Bronchial epithelial cell (primary cell): ENCODE data around the gene SLC6A18. TPM values are rescaled to one million over a fixed set of nuclear protein-coding genes. Genes with fewer than 3 reads are reported as not detected.
"Not testable (repeated sequence)": the region's sequence is repeated elsewhere in the genome, so short reads cannot be mapped to it uniquely, and the experiment has no call there.

Source experiments
- DNase-seq: peaks from one replicate; pipeline ENCODE4 v3.0.0-alpha.2; 2010; ENCODE audit warnings: low read depth
- FAIRE-seq: peaks from 2 replicates; lab custom pipeline; 2011; peaks lifted over from hg19 to GRCh38; lab: Jason Lieb, UNC
- H3K27me3 ChIP-seq: 2 replicates; pipeline ENCODE4 v1.5.1; 2011; ENCODE audit warnings: low read length; ENCODE audit not compliant: control insufficient read depth, insufficient read depth
- H3K36me3 ChIP-seq: 2 replicates; pipeline ENCODE4 v1.5.1; 2011; ENCODE audit warnings: low read length; ENCODE audit not compliant: control insufficient read depth, insufficient read depth
- H3K4me3 ChIP-seq: 2 replicates; pipeline ENCODE4 v1.5.1; 2011; ENCODE audit warnings: mild to moderate bottlenecking, low read depth, low read length, control low read depth
- CTCF ChIP-seq: IDR thresholded peaks from 2 replicates; pipeline ENCODE4 v1.5.1; 2011; ENCODE audit warnings: mild to moderate bottlenecking, moderate library complexity, low read length, control low read depth, inconsistent platforms; ENCODE audit not compliant: insufficient read depth, severe bottlenecking
- total RNA-seq: library from RNA; depleted of rRNA; stranded (reverse); fragments of >200 nt; gene quantifications from 2 replicates; pipeline ENCODE4 v1.2.1, GENCODE V29; 2014

Gene SLC6A18
- total RNA-seq, 1 donor from 2014 or later = not detected

- H3K36me3 ChIP-seq = no peaks in the 10 kb centered on the region
- H3K4me3 ChIP-seq = no peak overlapping the region
- no peaks in the 10 kb centered on the region for H3K27me3 ChIP-seq
- no peak for FAIRE-seq
- TF ChIP-seq CTCF = no peak
- peak; percentile 63 for DNase-seq
Measured at GRCh38 chr5:1282131-1282992, 57.2 kb downstream of the SLC6A18 start.

- H3K4me3 ChIP-seq, H3K27me3 ChIP-seq, FAIRE-seq, DNase-seq, H3K36me3 ChIP-seq: not testable (repeated sequence)
Measured at GRCh38 chr5:1282993-1283728, 58.0 kb downstream of the SLC6A18 start.

GRCh38 chr5:1283729-1284041 is 58.5 kb downstream of the SLC6A18 start:
- not testable (repeated sequence) for H3K36me3 ChIP-seq, FAIRE-seq, H3K27me3 ChIP-seq, H3K4me3 ChIP-seq, DNase-seq

- H3K4me3 ChIP-seq, H3K27me3 ChIP-seq, FAIRE-seq, DNase-seq, H3K36me3 ChIP-seq: not testable (repeated sequence)
Measured at GRCh38 chr5:1284336-1284970, 59.3 kb downstream of the SLC6A18 start.

- no peak for FAIRE-seq
- no peak overlapping the region for H3K4me3 ChIP-seq
- no peaks in the 10 kb centered on the region for H3K27me3 ChIP-seq
- H3K36me3 ChIP-seq = no peaks in the 10 kb centered on the region
- TF ChIP-seq CTCF = no peak
- DNase-seq = no peak
Measured at GRCh38 chr5:1285141-1285540, 60.0 kb downstream of the SLC6A18 start.

- H3K27me3 ChIP-seq = no peaks in the 10 kb centered on the region
- DNase-seq = no peak
- FAIRE-seq = no peak
- H3K4me3 ChIP-seq = no peak overlapping the region
- TF ChIP-seq CTCF = no peak
- H3K36me3 ChIP-seq = no peaks in the 10 kb centered on the region
Measured at GRCh38 chr5:1285883-1286291, 60.7 kb downstream of the SLC6A18 start.
